Activated T-cell treated with anti-CD3 and anti-CD28 coated beads, Interleukin-2, amount 50 U/mL, for 24 hours (primary cell): ENCODE data around the gene UCHL5.
"Not testable (repeated sequence)": the region's sequence is repeated elsewhere in the genome, so short reads cannot be mapped to it uniquely, and the experiment has no call there.

Experiments used
- DNase-seq: peaks from one replicate; pipeline ENCODE4 v3.0.0-alpha.2; 2020
- H3K27ac Mint-ChIP-seq: 2 replicates; pipeline ENCODE4 v1.8.0; 2020; ENCODE audit warnings: mild to moderate bottlenecking, mixed read lengths
- H3K27me3 Mint-ChIP-seq: 2 replicates; pipeline ENCODE4 v1.8.0; 2020; ENCODE audit warnings: mixed read lengths
- H3K36me3 Mint-ChIP-seq: 2 replicates; pipeline ENCODE4 v1.8.0; 2020; ENCODE audit warnings: low read depth, mixed read lengths
- H3K4me1 Mint-ChIP-seq: 2 replicates; pipeline ENCODE4 v1.8.0; 2020; ENCODE audit warnings: low read depth, mixed read lengths
- H3K4me3 Mint-ChIP-seq: 2 replicates; pipeline ENCODE4 v1.8.0; 2020; ENCODE audit warnings: mild to moderate bottlenecking, moderate library complexity, mixed read lengths
- H3K9me3 Mint-ChIP-seq: 2 replicates; pipeline ENCODE4 v1.8.0; 2020; ENCODE audit warnings: mixed read lengths

Gene UCHL5

GRCh38 chr1:193079187-193079586 is 20.0 kb upstream of the UCHL5 start:
- H3K36me3 Mint-ChIP-seq: peaks cover 82% of the 10 kb centered on the region
- DNase-seq: no peak
- no peaks in the 10 kb centered on the region for H3K27me3 Mint-ChIP-seq
- no peak overlapping the region for H3K27ac Mint-ChIP-seq
- peaks cover 12% of the 10 kb centered on the region for H3K4me1 Mint-ChIP-seq
- H3K9me3 Mint-ChIP-seq: peaks cover 2% of the 10 kb centered on the region
- no peak overlapping the region for H3K4me3 Mint-ChIP-seq

- H3K27ac Mint-ChIP-seq: no peak overlapping the region
- H3K27me3 Mint-ChIP-seq: no peaks in the 10 kb centered on the region
- no peak for DNase-seq
- peaks cover 12% of the 10 kb centered on the region for H3K4me1 Mint-ChIP-seq
- H3K9me3 Mint-ChIP-seq: peaks cover 2% of the 10 kb centered on the region
- no peak overlapping the region for H3K4me3 Mint-ChIP-seq
- H3K36me3 Mint-ChIP-seq: peaks cover 81% of the 10 kb centered on the region
Observed at GRCh38 chr1:193077991-193078390, 18.8 kb upstream of the UCHL5 start.

GRCh38 chr1:193070942-193071341 is 11.8 kb upstream of the UCHL5 start:
- no peak overlapping the region for H3K4me3 Mint-ChIP-seq
- no peaks in the 10 kb centered on the region for H3K9me3 Mint-ChIP-seq
- H3K27me3 Mint-ChIP-seq: no peaks in the 10 kb centered on the region
- DNase-seq: no peak
- peaks cover 63% of the 10 kb centered on the region for H3K36me3 Mint-ChIP-seq
- H3K4me1 Mint-ChIP-seq: peaks cover 61% of the 10 kb centered on the region
- peak overlapping the region; percentile 67 for H3K27ac Mint-ChIP-seq

GRCh38 chr1:193070386-193070753 is 11.2 kb upstream of the UCHL5 start:
- Mint-ChIP-seq H3K4me3 (no peak overlapping the region), H3K4me1 (peaks cover 63% of the 10 kb centered on the region), H3K36me3 (peaks cover 58% of the 10 kb centered on the region)

GRCh38 chr1:193069748-193070385 is 10.7 kb upstream of the UCHL5 start:
- Mint-ChIP-seq H3K4me1 (peaks cover 66% of the 10 kb centered on the region), H3K36me3 (peaks cover 55% of the 10 kb centered on the region), H3K27ac (peak overlapping the region; percentile 79), H3K9me3 (no peaks in the 10 kb centered on the region), H3K27me3 (no peaks in the 10 kb centered on the region), H3K4me3 (no peak overlapping the region)
- no peak for DNase-seq

More at GRCh38 chr1:193070386-193070753, 11.2 kb upstream of the UCHL5 start:
- H3K27ac Mint-ChIP-seq: peak overlapping the region; percentile 79
- H3K27me3 Mint-ChIP-seq: no peaks in the 10 kb centered on the region
- DNase-seq: no peak
- H3K9me3 Mint-ChIP-seq: no peaks in the 10 kb centered on the region

GRCh38 chr1:193068013-193068412 is 8.9 kb upstream of the UCHL5 start:
- Mint-ChIP-seq H3K4me3 (no peak overlapping the region), H3K4me1 (peaks cover 77% of the 10 kb centered on the region), H3K9me3 (no peaks in the 10 kb centered on the region), H3K27ac (peak overlapping the region; percentile 56), H3K27me3 (no peaks in the 10 kb centered on the region), H3K36me3 (peaks cover 46% of the 10 kb centered on the region)
- DNase-seq: no peak

- no peaks in the 10 kb centered on the region for H3K27me3 Mint-ChIP-seq
- H3K4me3 Mint-ChIP-seq: no peak overlapping the region
- DNase-seq: no peak
- peak overlapping the region; percentile 58 for H3K27ac Mint-ChIP-seq
- H3K36me3 Mint-ChIP-seq: peaks cover 43% of the 10 kb centered on the region
- H3K9me3 Mint-ChIP-seq: no peaks in the 10 kb centered on the region
- peaks cover 85% of the 10 kb centered on the region for H3K4me1 Mint-ChIP-seq
Observed at GRCh38 chr1:193066606-193067005, 7.4 kb upstream of the UCHL5 start.

GRCh38 chr1:193065954-193066353 is 6.8 kb upstream of the UCHL5 start:
- Mint-ChIP-seq H3K4me3 (no peak overlapping the region), H3K36me3 (peaks cover 47% of the 10 kb centered on the region), H3K27ac (peak overlapping the region; percentile 58), H3K27me3 (no peaks in the 10 kb centered on the region), H3K4me1 (peaks cover 87% of the 10 kb centered on the region), H3K9me3 (no peaks in the 10 kb centered on the region)
- no peak for DNase-seq

- peaks cover 55% of the 10 kb centered on the region for H3K36me3 Mint-ChIP-seq
- no peaks in the 10 kb centered on the region for H3K9me3 Mint-ChIP-seq
- peak overlapping the region; percentile 78 for H3K27ac Mint-ChIP-seq
- no peak for DNase-seq
- H3K27me3 Mint-ChIP-seq: no peaks in the 10 kb centered on the region
- H3K4me3 Mint-ChIP-seq: peak overlapping the region; percentile 25
- peaks cover 68% of the 10 kb centered on the region for H3K4me1 Mint-ChIP-seq
Observed at GRCh38 chr1:193062698-193063463, 3.7 kb upstream of the UCHL5 start.

GRCh38 chr1:193060938-193061337 is 1.8 kb upstream of the UCHL5 start:
- Mint-ChIP-seq H3K27ac (peak overlapping the region; percentile 99), H3K9me3 (no peaks in the 10 kb centered on the region), H3K27me3 (no peaks in the 10 kb centered on the region), H3K4me3 (peak overlapping the region; percentile 100), H3K4me1 (peaks cover 66% of the 10 kb centered on the region), H3K36me3 (peaks cover 63% of the 10 kb centered on the region)
- no peak for DNase-seq

- Mint-ChIP-seq H3K9me3 (no peaks in the 10 kb centered on the region), H3K4me1 (peaks cover 61% of the 10 kb centered on the region), H3K4me3 (peak overlapping the region; percentile 100), H3K27ac (peak overlapping the region; percentile 99), H3K36me3 (peaks cover 63% of the 10 kb centered on the region), H3K27me3 (no peaks in the 10 kb centered on the region)
- no peak for DNase-seq
Observed at GRCh38 chr1:193060406-193060805, 1.2 kb upstream of the UCHL5 start.

GRCh38 chr1:193060115-193060403 is 899 bp upstream of the UCHL5 start:
- H3K27me3 Mint-ChIP-seq: no peaks in the 10 kb centered on the region
- H3K36me3 Mint-ChIP-seq: peaks cover 64% of the 10 kb centered on the region
- H3K4me3 Mint-ChIP-seq: peak overlapping the region; percentile 100
- H3K9me3 Mint-ChIP-seq: no peaks in the 10 kb centered on the region
- DNase-seq: no peak
- H3K27ac Mint-ChIP-seq: peak overlapping the region; percentile 99
- H3K4me1 Mint-ChIP-seq: peaks cover 59% of the 10 kb centered on the region

- Mint-ChIP-seq H3K9me3 (no peaks in the 10 kb centered on the region), H3K27me3 (no peaks in the 10 kb centered on the region), H3K36me3 (peaks cover 76% of the 10 kb centered on the region), H3K4me3 (peak overlapping the region; percentile 100), H3K27ac (peak overlapping the region; percentile 99), H3K4me1 (peaks cover 58% of the 10 kb centered on the region)
- peak; percentile 79 for DNase-seq
Observed at GRCh38 chr1:193058529-193059281, 455 bp downstream of the UCHL5 start.

- no peak overlapping the region for H3K27ac Mint-ChIP-seq
- H3K36me3 Mint-ChIP-seq: peaks cover 70% of the 10 kb centered on the region
- DNase-seq: no peak
- H3K4me1 Mint-ChIP-seq: peaks cover 38% of the 10 kb centered on the region
- H3K27me3 Mint-ChIP-seq: no peaks in the 10 kb centered on the region
- no peak overlapping the region for H3K4me3 Mint-ChIP-seq
- no peaks in the 10 kb centered on the region for H3K9me3 Mint-ChIP-seq
Observed at GRCh38 chr1:193054169-193054675, 4.9 kb downstream of the UCHL5 start.

- not testable (repeated sequence) for H3K27me3 Mint-ChIP-seq, H3K9me3 Mint-ChIP-seq, DNase-seq, H3K27ac Mint-ChIP-seq, H3K4me3 Mint-ChIP-seq
- H3K4me1 Mint-ChIP-seq: peaks cover 14% of the 10 kb centered on the region
- peaks cover 74% of the 10 kb centered on the region for H3K36me3 Mint-ChIP-seq
Observed at GRCh38 chr1:193048913-193049312, 10.2 kb downstream of the UCHL5 start.
